Liver (tissue), 3 donors: ENCODE results near the gene TOX4.

Experiments used
- RAD21 ChIP-seq, 2 donors: IDR thresholded peaks; 2 replicates each; pipeline ENCODE4 v1.6.1; 2016; ENCODE audit warnings: antibody characterized with exemption in 2 of 2, mild to moderate bottlenecking in 2 of 2
- YY1 ChIP-seq: IDR thresholded peaks from 2 replicates; pipeline ENCODE4 v1.6.1; 2016; ENCODE audit warnings: antibody characterized with exemption, mild to moderate bottlenecking
- TF ChIP-seq, protein P1 (sequence below): fragments of 150-350 bp; IDR thresholded peaks from 2 replicates; pipeline ENCODE4 v1.5.1; 2017; ENCODE audit warnings: improper control_type of control experiment, low read depth, low read length; ENCODE audit not compliant: missing input control
- TF ChIP-seq, protein P2 (sequence below): IDR thresholded peaks from 2 replicates; pipeline ENCODE4 v1.6.1; 2016; ENCODE audit warnings: antibody characterized with exemption
- donor health status: healthy.
- donor health status: healthy.

GRCh38 chr14:21510735-21511657 lies 34.0 kb downstream of the TOX4 start, which contains the start of gene METTL3:
- TF ChIP-seq, protein P1, sequence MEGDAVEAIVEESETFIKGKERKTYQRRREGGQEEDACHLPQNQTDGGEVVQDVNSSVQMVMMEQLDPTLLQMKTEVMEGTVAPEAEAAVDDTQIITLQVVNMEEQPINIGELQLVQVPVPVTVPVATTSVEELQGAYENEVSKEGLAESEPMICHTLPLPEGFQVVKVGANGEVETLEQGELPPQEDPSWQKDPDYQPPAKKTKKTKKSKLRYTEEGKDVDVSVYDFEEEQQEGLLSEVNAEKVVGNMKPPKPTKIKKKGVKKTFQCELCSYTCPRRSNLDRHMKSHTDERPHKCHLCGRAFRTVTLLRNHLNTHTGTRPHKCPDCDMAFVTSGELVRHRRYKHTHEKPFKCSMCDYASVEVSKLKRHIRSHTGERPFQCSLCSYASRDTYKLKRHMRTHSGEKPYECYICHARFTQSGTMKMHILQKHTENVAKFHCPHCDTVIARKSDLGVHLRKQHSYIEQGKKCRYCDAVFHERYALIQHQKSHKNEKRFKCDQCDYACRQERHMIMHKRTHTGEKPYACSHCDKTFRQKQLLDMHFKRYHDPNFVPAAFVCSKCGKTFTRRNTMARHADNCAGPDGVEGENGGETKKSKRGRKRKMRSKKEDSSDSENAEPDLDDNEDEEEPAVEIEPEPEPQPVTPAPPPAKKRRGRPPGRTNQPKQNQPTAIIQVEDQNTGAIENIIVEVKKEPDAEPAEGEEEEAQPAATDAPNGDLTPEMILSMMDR, result no peak
- TF ChIP-seq RAD21 (IDR thresholded peaks at IDR 0.05) (peak; percentile 29 to 57), YY1 (peak; percentile 100)
- TF ChIP-seq, protein P2, sequence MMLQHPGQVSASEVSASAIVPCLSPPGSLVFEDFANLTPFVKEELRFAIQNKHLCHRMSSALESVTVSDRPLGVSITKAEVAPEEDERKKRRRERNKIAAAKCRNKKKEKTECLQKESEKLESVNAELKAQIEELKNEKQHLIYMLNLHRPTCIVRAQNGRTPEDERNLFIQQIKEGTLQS, result peak; percentile 59
